KMS-11 (cell line): ENCODE measurements around the gene ELMO1.

Experiments used
- H2AFZ ChIP-seq: fragments of 200-600 bp; sonication (generic); 2 replicates; pipeline ENCODE4 v1.6.1; 2016; ENCODE audit warnings: antibody characterized with exemption, mixed run types, low read depth
- H3K27ac ChIP-seq: fragments of 200-600 bp; sonication (generic); 2 replicates; pipeline ENCODE4 v1.6.1; 2016; ENCODE audit warnings: mild to moderate bottlenecking, mixed run types
- H3K27me3 ChIP-seq: fragments of 200-600 bp; sonication (generic); 2 replicates; pipeline ENCODE4 v1.6.1; 2017; ENCODE audit warnings: mild to moderate bottlenecking, low read depth, mixed run types, moderate library complexity; ENCODE audit not compliant: insufficient read depth
- H3K36me3 ChIP-seq: fragments of 200-600 bp; sonication (generic); 2 replicates; pipeline ENCODE4 v1.6.1; 2017; ENCODE audit warnings: mild to moderate bottlenecking, mixed run types; ENCODE audit not compliant: insufficient read depth
- H3K4me1 ChIP-seq: fragments of 200-600 bp; sonication (generic); 2 replicates; pipeline ENCODE4 v1.6.1; 2016; ENCODE audit warnings: mild to moderate bottlenecking, low read depth, mixed run types; ENCODE audit not compliant: poor library complexity, severe bottlenecking
- H3K4me2 ChIP-seq: fragments of 200-600 bp; sonication (generic); 2 replicates; pipeline ENCODE4 v1.7.0; 2016; ENCODE audit warnings: mild to moderate bottlenecking, mixed run types
- H3K4me3 ChIP-seq: fragments of 200-600 bp; sonication (generic); IDR thresholded peaks from 2 replicates; pipeline ENCODE4 v1.6.1; 2017; ENCODE audit warnings: low read depth, low read length, mixed read lengths; ENCODE audit not compliant: insufficient read depth
- H3K79me2 ChIP-seq: fragments of 200-600 bp; sonication (generic); 2 replicates; pipeline ENCODE4 v1.6.1; 2016; ENCODE audit warnings: low read depth, mixed run types; ENCODE audit not compliant: insufficient read depth
- H3K9ac ChIP-seq: fragments of 200-600 bp; sonication (generic); 2 replicates; pipeline ENCODE4 v1.6.1; 2016; ENCODE audit warnings: mild to moderate bottlenecking, mixed run types
- H4K20me1 ChIP-seq: fragments of 200-600 bp; sonication (generic); 2 replicates; pipeline ENCODE4 v1.6.1; 2016; ENCODE audit warnings: mild to moderate bottlenecking, mixed run types; ENCODE audit not compliant: insufficient read depth
- CTCF ChIP-seq: fragments of 200-600 bp; sonication (generic); conservative IDR thresholded peaks from 2 replicates; pipeline ENCODE4 v1.6.1; 2017; ENCODE audit warnings: low read depth, mild to moderate bottlenecking, antibody characterized with exemption, low read length, moderate library complexity, mixed read lengths

ELMO1 gene

DNA sequence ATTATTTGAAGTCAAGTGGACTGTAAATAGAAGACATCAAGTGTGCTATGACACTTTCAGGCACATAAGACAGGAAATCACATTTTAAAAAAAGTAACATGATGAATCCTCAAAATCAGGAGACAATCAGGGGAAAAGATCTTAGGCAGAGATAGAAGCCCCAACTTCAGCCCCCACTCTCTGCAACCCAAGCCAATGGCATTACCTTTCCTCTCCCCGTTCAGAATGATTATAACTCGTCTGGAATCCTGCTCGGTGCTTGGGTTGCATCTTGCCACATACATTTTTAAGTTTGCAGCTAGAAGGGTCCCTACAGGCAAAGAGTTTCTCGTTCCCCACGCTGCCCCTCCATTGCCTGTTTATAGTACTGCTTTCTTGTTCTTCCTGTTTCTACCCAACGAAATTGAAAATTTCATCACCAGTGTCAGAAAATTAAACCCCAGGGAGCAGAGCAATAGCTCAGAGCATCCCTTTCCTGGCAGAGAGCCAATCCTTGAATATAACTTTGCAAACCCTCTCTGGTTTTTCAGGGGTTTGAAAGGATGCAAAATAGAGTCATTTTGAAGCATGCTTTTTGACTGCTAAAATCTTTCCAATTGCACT, 463.9 kb downstream of the ELMO1 start:
- no peak for TF ChIP-seq CTCF
- H3K4me3 ChIP-seq: no peak overlapping the region
- H3K9ac ChIP-seq: no peak overlapping the region
- H3K27me3 ChIP-seq: no peaks in the 10 kb centered on the region
- H3K4me1 ChIP-seq: no peaks in the 10 kb centered on the region
- no peaks in the 10 kb centered on the region; the same call in 1 of the 2 replicates for H3K36me3 ChIP-seq
- no peak overlapping the region for H2AFZ ChIP-seq
- no peaks in the 10 kb centered on the region; the same call in 1 of the 2 replicates for H4K20me1 ChIP-seq
- H3K79me2 ChIP-seq: no peaks in the 10 kb centered on the region
- no peak overlapping the region for H3K27ac ChIP-seq
- no peak overlapping the region for H3K4me2 ChIP-seq

DNA sequence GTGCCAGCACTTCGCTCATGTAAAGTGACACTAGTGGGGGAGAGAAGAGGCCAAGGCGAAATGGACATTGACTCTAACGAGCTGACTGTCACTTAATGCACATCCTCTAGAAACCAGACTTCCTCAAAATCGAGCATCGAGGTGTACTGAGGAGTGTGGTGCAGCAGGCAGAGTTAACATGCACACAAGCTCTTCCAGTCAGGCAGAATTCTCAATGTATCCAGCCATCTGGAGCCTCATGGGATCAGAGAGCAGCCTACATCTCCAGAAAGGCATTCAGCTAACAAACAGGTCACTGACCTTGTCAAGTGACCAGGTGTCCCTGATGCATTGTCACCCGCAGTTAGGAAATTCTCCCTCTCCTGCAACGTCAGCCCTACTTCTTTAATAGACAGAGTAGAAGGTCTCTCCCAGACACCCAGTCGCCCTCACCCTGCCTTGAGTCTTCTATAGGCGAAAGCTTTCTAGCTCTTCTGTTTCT, 464.6 kb downstream of the ELMO1 start:
- no peak overlapping the region for H3K9ac ChIP-seq

DNA sequence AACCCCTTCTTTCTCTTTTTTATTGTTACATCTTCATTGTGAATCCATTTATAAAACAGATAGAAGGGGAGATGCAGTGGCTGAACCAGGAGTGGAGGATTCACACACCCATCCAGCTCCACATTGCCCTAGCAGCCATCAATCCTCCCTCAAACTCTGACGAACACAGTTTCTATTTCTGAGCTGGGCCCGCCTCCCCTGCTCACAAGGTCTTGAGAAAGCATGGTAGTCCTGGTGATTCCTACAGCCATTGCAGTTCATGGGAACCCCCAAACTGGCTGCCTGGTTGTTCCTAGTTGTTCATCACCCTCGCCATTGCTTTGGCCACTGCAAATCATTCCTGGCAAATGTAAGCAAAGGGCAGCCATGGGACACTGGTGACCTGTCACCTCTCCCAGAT, 465.9 kb downstream of the ELMO1 start:
- Histone ChIP-seq H3K27ac (no peak overlapping the region), H3K79me2 (no peaks in the 10 kb centered on the region), H3K4me1 (no peaks in the 10 kb centered on the region), H3K36me3 (no peaks in the 10 kb centered on the region; the same call in 1 of the 2 replicates), H4K20me1 (no peaks in the 10 kb centered on the region; the same call in 1 of the 2 replicates), H3K9ac (no peak overlapping the region), H3K27me3 (no peaks in the 10 kb centered on the region), H2AFZ (no peak overlapping the region), H3K4me3 (no peak overlapping the region), H3K4me2 (no peak overlapping the region)
- no peak for TF ChIP-seq CTCF

More for the DNA sequence above, 464.6 kb downstream of the ELMO1 start:
- no peaks in the 10 kb centered on the region for H3K27me3 ChIP-seq
- no peak overlapping the region for H2AFZ ChIP-seq
- no peak for TF ChIP-seq CTCF
- H3K79me2 ChIP-seq: no peaks in the 10 kb centered on the region
- no peak overlapping the region for H3K4me2 ChIP-seq
- H4K20me1 ChIP-seq: no peaks in the 10 kb centered on the region; the same call in 1 of the 2 replicates
- no peaks in the 10 kb centered on the region for H3K4me1 ChIP-seq
- no peaks in the 10 kb centered on the region; the same call in 1 of the 2 replicates for H3K36me3 ChIP-seq
- H3K4me3 ChIP-seq: no peak overlapping the region
- no peak overlapping the region for H3K27ac ChIP-seq

- H3K4me1 ChIP-seq: no peaks in the 10 kb centered on the region
- H3K27me3 ChIP-seq: no peaks in the 10 kb centered on the region
- H2AFZ ChIP-seq: no peak overlapping the region
- no peak overlapping the region for H3K27ac ChIP-seq
- H3K36me3 ChIP-seq: no peaks in the 10 kb centered on the region; the same call in 1 of the 2 replicates
- H4K20me1 ChIP-seq: no peaks in the 10 kb centered on the region
- H3K4me2 ChIP-seq: no peak overlapping the region
- H3K79me2 ChIP-seq: no peaks in the 10 kb centered on the region
- no peak overlapping the region for H3K4me3 ChIP-seq
- no peak overlapping the region for H3K9ac ChIP-seq
- no peak for TF ChIP-seq CTCF
These were observed 468.8 kb downstream of the ELMO1 start for GRCh38 chr7:36979810-36980248.
